Keratinocyte (primary cell): ENCODE measurements around the gene ALX4.

Experiments
- CTCF ChIP-seq, 3 experiments: IDR thresholded peaks in 1 of 3; conservative IDR thresholded peaks in 1 of 3; optimal IDR thresholded peaks in 1 of 3; 2 replicates in 2 of 3; 3 replicates in 1 of 3; pipeline versions ENCODE3 to v1.5.1; 2011; ENCODE audit warnings: low read length in 3 of 3, mild to moderate bottlenecking in 3 of 3, moderate library complexity in 2 of 3, control low read depth in 1 of 3, inconsistent platforms in 1 of 3; ENCODE audit not compliant: insufficient read depth in 2 of 3; ENCODE audit errors: extremely low read depth in 1 of 3
- EZH2 ChIP-seq: IDR thresholded peaks from one replicate; pipeline ENCODE4 v1.6.1; 2012; ENCODE audit warnings: inconsistent platforms, mild to moderate bottlenecking, low read length, moderate library complexity

GRCh38 chr11:44248109-44248508 is 61.8 kb downstream of the ALX4 start:
- TF ChIP-seq CTCF (optimal IDR thresholded peaks at IDR 0.05 in 1 of 3, IDR thresholded peaks at IDR 0.05 in 1 of 3, conservative IDR thresholded peaks at IDR 0.05 in 1 of 3; ENCODE audit: extremely low read depth in 1 of 3, insufficient read depth in 2 of 3, low read length in 3 of 3), result no peak
- no peak for TF ChIP-seq EZH2
